Transverse colon (tissue), 4 donors: ENCODE results near the gene RSPH4A. TPM values are rescaled to one million over a fixed set of nuclear protein-coding genes. Genes with fewer than 3 reads are reported as not detected.

ENCODE experiments used
- DNase-seq: peaks from one replicate; pipeline ENCODE4 v3.0.0-alpha.2; 2019
- H3K27ac ChIP-seq, 4 donors: fragments of 200-600 bp; sonication (generic); 2 replicates each; pipeline ENCODE4 v1.5.1; 2016 to 2018; ENCODE audit warnings: inconsistent platforms in 4 of 4
- H3K27me3 ChIP-seq: fragments of 200-600 bp; sonication (generic); 2 replicates; pipeline ENCODE4 v1.5.1; 2017; ENCODE audit warnings: inconsistent platforms
- H3K36me3 ChIP-seq, 4 donors: fragments of 200-600 bp; sonication (generic); 2 replicates each; pipeline ENCODE4 v1.5.1; 2017 to 2019; ENCODE audit warnings: inconsistent platforms in 4 of 4
- H3K4me1 ChIP-seq, 4 donors: fragments of 200-600 bp; sonication (generic); 2 replicates each; pipeline ENCODE4 v1.5.1; 2017 to 2020; ENCODE audit warnings: inconsistent platforms in 4 of 4
- H3K4me3 ChIP-seq, 4 donors: fragments of 200-600 bp; sonication (generic); 1 replicate in 1 of 4; 2 replicates in 3 of 4; pipeline versions ENCODE4 v1.5.1 to v1.6.1; 2017 to 2019; ENCODE audit warnings: inconsistent platforms in 4 of 4
- H3K9me3 ChIP-seq, 2 donors: fragments of 200-600 bp; sonication (generic); 2 replicates each; pipeline ENCODE4 v1.5.1; 2017 to 2019; ENCODE audit warnings: inconsistent platforms in 2 of 2
- EP300 ChIP-seq: sonication (generic); formaldehyde crosslinking; IDR thresholded peaks from one replicate; pipeline ENCODE4 v1.6.1; 2017; ENCODE audit warnings: antibody characterized with exemption, low read depth
- POLR2A ChIP-seq: fragments of 450-650 bp; IDR thresholded peaks from one replicate; pipeline ENCODE4 v1.6.1; 2016; ENCODE audit warnings: antibody characterized with exemption, mild to moderate bottlenecking, moderate library complexity
- POLR2AphosphoS5 ChIP-seq, 3 donors: sonication (generic); formaldehyde crosslinking; IDR thresholded peaks; one replicate each; pipeline ENCODE4 v1.6.1; 2016; ENCODE audit warnings: antibody characterized with exemption in 3 of 3
- WGBS, 2 donors: methylation state at CpG; one replicate each; pipeline ENCODE4 v1.1.5; 2018; ENCODE audit warnings: low coverage in 1 of 2; 5-methylcytosine and 5-hydroxymethylcytosine counted together
- in situ Hi-C, 4 donors: fragments of 200-750 bp; cut with MboI; loops; one replicate each; pipeline versions ENCODE4 v1.15.0 to v1.15.1; 2017; ENCODE audit warnings: low sequenced_read_pairs in 3 of 4, low pct_ligation_motif_present in 1 of 4, low pct_unique_long_range_greater_than_20kb in 1 of 4
- intact Hi-C: fragments of 100-400 bp; cut with DNase I; formaldehyde crosslinking; loops from one replicate; pipeline ENCODE4 v1.15.1; 2023; ENCODE audit warnings: low total_unique reads
- total RNA-seq, 4 donors: library from RNA; depleted of rRNA; stranded (reverse); fragments of >200 nt; gene quantifications; one replicate each; pipeline ENCODE4 v1.1.0, GENCODE V29; 2016
- TF ChIP-seq, protein P1 (sequence below), 5 experiments: fragments of 200-600 bp in 3 of 5; fragments of 450-650 bp in 2 of 5; sonication (generic) in 3 of 5; IDR thresholded peaks; 1 replicate in 2 of 5; 2 replicates in 3 of 5; pipeline ENCODE4 v1.5.1; 2016 to 2017; ENCODE audit warnings: antibody characterized with exemption in 5 of 5, inconsistent platforms in 3 of 5, mild to moderate bottlenecking in 2 of 5, moderate library complexity in 1 of 5

Gene RSPH4A
- total RNA-seq, 4 donors from 2014 or later, result 0.32 to 0.55 TPM; not detected in 2

DNA sequence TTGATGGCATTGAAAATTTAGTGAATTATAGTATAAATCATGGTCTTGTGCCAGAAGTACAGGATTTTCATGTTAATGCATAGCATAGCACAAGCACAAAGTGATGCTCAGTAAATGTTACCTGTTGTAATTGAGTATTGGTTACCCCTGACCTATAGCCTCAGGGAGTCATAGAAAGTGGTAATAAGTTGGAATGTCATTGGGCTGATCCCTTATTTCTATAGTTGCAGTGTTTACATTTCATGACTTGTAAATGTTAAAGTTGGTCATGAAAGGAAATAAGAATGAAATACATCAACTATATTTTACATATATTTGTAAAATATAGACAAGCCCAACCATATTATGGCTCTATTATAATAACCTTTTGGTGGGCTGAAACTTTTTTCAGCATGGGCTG is 37.9 kb upstream of the RSPH4A start:
- no peaks in the 10 kb centered on the region for H3K27me3 ChIP-seq
- DNase-seq, result no peak
- peaks cover 0 to 10% (median 5%) of the 10 kb centered on the region in 4 donors for H3K36me3 ChIP-seq
- TF ChIP-seq, protein P1, sequence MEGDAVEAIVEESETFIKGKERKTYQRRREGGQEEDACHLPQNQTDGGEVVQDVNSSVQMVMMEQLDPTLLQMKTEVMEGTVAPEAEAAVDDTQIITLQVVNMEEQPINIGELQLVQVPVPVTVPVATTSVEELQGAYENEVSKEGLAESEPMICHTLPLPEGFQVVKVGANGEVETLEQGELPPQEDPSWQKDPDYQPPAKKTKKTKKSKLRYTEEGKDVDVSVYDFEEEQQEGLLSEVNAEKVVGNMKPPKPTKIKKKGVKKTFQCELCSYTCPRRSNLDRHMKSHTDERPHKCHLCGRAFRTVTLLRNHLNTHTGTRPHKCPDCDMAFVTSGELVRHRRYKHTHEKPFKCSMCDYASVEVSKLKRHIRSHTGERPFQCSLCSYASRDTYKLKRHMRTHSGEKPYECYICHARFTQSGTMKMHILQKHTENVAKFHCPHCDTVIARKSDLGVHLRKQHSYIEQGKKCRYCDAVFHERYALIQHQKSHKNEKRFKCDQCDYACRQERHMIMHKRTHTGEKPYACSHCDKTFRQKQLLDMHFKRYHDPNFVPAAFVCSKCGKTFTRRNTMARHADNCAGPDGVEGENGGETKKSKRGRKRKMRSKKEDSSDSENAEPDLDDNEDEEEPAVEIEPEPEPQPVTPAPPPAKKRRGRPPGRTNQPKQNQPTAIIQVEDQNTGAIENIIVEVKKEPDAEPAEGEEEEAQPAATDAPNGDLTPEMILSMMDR (IDR thresholded peaks at IDR 0.05), result no peak
- TF ChIP-seq POLR2AphosphoS5 (IDR thresholded peaks at IDR 0.05), result no peak
- TF ChIP-seq POLR2A, result no peak
- no peak for TF ChIP-seq EP300
- H3K9me3 ChIP-seq, result no peaks in the 10 kb centered on the region
- H3K4me3 ChIP-seq, result no peak overlapping the region
- no peak overlapping the region for H3K27ac ChIP-seq
- peaks cover 0 to 18% (median 4%) of the 10 kb centered on the region in 4 donors for H3K4me1 ChIP-seq
- intact Hi-C loops (no loop called here), in situ Hi-C loops (no loop called here)

DNA sequence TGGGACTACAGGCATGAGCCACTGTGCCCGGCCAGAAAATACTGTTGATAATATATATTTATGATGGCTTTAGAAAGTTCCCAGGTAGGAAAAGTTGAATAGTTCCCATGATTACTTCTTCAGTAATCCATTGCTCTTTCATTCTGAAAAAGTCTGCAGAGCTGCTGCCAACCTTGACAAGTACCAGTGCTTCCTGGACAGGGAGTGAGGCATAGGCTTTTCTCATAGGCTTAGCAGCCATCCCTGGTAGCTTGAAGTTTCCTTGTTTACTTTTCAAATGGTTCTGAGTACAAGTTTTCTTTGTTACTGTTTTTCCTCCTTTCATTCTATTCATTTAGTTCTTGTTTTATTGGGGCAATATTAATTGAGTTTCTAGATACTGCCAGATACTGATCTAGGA is 37.1 kb upstream of the RSPH4A start:
- TF ChIP-seq, protein P1 (IDR thresholded peaks at IDR 0.05), result no peak
- TF ChIP-seq POLR2A, result no peak
- TF ChIP-seq EP300, result no peak
- TF ChIP-seq POLR2AphosphoS5 (IDR thresholded peaks at IDR 0.05), result no peak
- no peak overlapping the region for H3K4me3 ChIP-seq
- in situ Hi-C loops (no loop called here), intact Hi-C loops (no loop called here)
- H3K9me3 ChIP-seq, result no peaks in the 10 kb centered on the region
- 52% methylated on average over 1 of the region's 1 CpG; no CpG with 5 or more reads in 1 of the 2 donors for whole genome bisulfite sequencing, 2 donors
- no peaks in the 10 kb centered on the region for H3K27me3 ChIP-seq
- H3K36me3 ChIP-seq, result peaks cover 0 to 15% (median 5%) of the 10 kb centered on the region in 4 donors
- no peak overlapping the region for H3K27ac ChIP-seq
- H3K4me1 ChIP-seq, result peaks cover 0 to 14% (median 4%) of the 10 kb centered on the region in 4 donors
- no peak for DNase-seq

DNA sequence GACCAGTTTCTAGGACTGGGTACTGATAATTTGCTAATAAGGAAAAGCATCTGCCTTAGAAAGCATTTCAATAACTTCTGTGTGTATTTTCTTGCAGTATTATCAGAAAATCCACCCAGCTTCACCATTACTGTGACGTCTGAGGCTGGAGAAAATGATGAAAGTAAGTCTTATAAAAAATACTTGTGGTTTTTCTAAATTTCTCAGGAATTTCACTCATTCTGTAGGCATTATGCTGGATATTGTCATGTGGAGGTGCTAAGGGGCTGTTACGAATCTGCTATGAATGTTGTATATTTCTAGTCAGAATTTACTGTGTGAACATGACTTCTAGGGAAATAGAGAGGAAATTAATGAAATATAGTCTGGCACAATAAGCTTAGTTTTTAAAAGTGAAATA is 36.1 kb upstream of the RSPH4A start:
- H3K4me1 ChIP-seq, result peaks cover 0 to 14% (median 4%) of the 10 kb centered on the region in 4 donors
- intact Hi-C loops (no loop called here), in situ Hi-C loops (no loop called here)
- no peaks in the 10 kb centered on the region for H3K9me3 ChIP-seq
- H3K4me3 ChIP-seq, result no peak overlapping the region
- 85 to 86% methylated on average over 2 of the region's 2 CpGs for WGBS, 2 donors
- H3K27me3 ChIP-seq, result no peaks in the 10 kb centered on the region
- peaks cover 0 to 24% (median 9%) of the 10 kb centered on the region in 4 donors for H3K36me3 ChIP-seq
- DNase-seq, result no peak
- H3K27ac ChIP-seq, result no peak overlapping the region
- TF ChIP-seq, protein P1 (IDR thresholded peaks at IDR 0.05), result no peak
- no peak for TF ChIP-seq EP300
- TF ChIP-seq POLR2AphosphoS5 (IDR thresholded peaks at IDR 0.05), result no peak
- TF ChIP-seq POLR2A, result no peak

DNA sequence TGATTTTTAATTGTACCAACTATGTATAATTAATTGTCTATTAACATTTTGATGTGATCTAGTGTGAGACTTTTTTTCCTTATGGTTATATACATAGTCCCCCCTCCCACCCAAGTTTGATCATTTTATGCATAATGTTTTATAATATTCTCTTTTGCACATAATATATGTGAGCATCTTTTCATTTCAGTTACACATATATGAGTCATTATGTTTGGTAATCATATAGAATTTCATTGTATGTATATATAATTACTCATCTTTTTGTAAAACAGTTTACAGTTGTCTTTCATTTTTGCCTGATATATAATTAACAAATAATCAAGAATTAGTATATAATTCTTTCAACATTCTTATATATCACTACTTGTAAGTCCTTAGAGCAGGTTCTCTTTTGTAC is 30.0 kb upstream of the RSPH4A start:
- Histone ChIP-seq H3K4me3 (no peak overlapping the region), H3K4me1 (no peaks in the 10 kb centered on the region), H3K9me3 (no peaks in the 10 kb centered on the region), H3K36me3 (peaks cover 0 to 62% (median 18%) of the 10 kb centered on the region in 4 donors), H3K27me3 (no peaks in the 10 kb centered on the region), H3K27ac (no peak overlapping the region)
- TF ChIP-seq POLR2AphosphoS5 (IDR thresholded peaks at IDR 0.05), result no peak
- no peak for TF ChIP-seq POLR2A
- TF ChIP-seq, protein P1 (IDR thresholded peaks at IDR 0.05), result no peak
- no peak for TF ChIP-seq EP300
- DNase-seq, result no peak
- intact Hi-C loops (no loop called here), in situ Hi-C loops (no loop called here)
